H1 (cell line): ENCODE measurements around the gene P2RX2. TPM values are rescaled to one million over a fixed set of nuclear protein-coding genes. Genes with fewer than 3 reads are reported as not detected.

ENCODE experiments used
- CTCF ChIA-PET: fragments of 300-600 bp; sonication (Branson Sonifier 250); formaldehyde crosslinking; loops from one replicate; lab custom pipeline; 2021; ENCODE audit not compliant: partially characterized antibody; lab: Charles Lee
- POLR2A ChIA-PET: fragments of 300-600 bp; sonication (Branson Sonifier 250); formaldehyde crosslinking; loops from one replicate; lab custom pipeline; 2021; ENCODE audit warnings: inconsistent platforms; ENCODE audit not compliant: partially characterized antibody; lab: Charles Lee
- DNase-seq, 2 experiments: peaks; one replicate each; pipeline versions ENCODE4 v3.0.0 to v3.0.0-alpha.2; 2010 to 2022; ENCODE audit warnings: low spot score in 2 of 2, low read depth in 1 of 2, mixed read lengths in 1 of 2
- FAIRE-seq: peaks from 2 replicates; lab custom pipeline; 2011; peaks lifted over from hg19 to GRCh38; lab: Jason Lieb, UNC
- H2AFZ ChIP-seq: 2 replicates; pipeline ENCODE4 v1.8.1; 2012; ENCODE audit warnings: low read length, inconsistent platforms
- H2AK5ac ChIP-seq: 2 replicates; pipeline ENCODE4 v1.6.1; 2013; ENCODE audit warnings: low read depth, low read length
- H2BK120ac ChIP-seq: replicated peaks from 2 replicates; pipeline ENCODE3; 2013; ENCODE audit warnings: low read depth, low read length, inconsistent platforms
- H2BK12ac ChIP-seq: 2 replicates; pipeline ENCODE4 v1.6.1; 2013; ENCODE audit warnings: low read depth, low read length
- H2BK15ac ChIP-seq: 2 replicates; pipeline ENCODE4 v1.6.1; 2013; ENCODE audit warnings: low read length
- H2BK20ac ChIP-seq: 2 replicates; pipeline ENCODE4 v1.6.1; 2013; ENCODE audit warnings: low read length
- H2BK5ac ChIP-seq: 2 replicates; pipeline ENCODE4 v1.6.1; 2013; ENCODE audit warnings: low read depth, low read length
- H3K14ac ChIP-seq: 2 replicates; pipeline ENCODE4 v1.6.1; 2013; ENCODE audit warnings: inconsistent platforms; ENCODE audit not compliant: insufficient read length
- H3K18ac ChIP-seq: 2 replicates; pipeline ENCODE4 v1.6.1; 2013; ENCODE audit warnings: low read length; ENCODE audit errors: extremely low read depth
- H3K23ac ChIP-seq: 2 replicates; pipeline ENCODE4 v1.6.1; 2013; ENCODE audit warnings: inconsistent platforms; ENCODE audit not compliant: insufficient read length
- H3K23me2 ChIP-seq: 2 replicates; pipeline ENCODE4 v1.6.1; 2013; ENCODE audit warnings: low read depth, low read length
- H3K27ac ChIP-seq: 2 replicates; pipeline ENCODE4 v1.6.1; 2011; ENCODE audit warnings: low read depth, low read length, inconsistent platforms
- H3K27me3 ChIP-seq, 4 experiments: replicated peaks in 1 of 4; 1 replicate in 1 of 4; 2 replicates in 3 of 4; pipeline versions ENCODE4 v1.6.1 to v1.8.1; 2011 to 2013; ENCODE audit warnings: low read length in 3 of 4, mild to moderate bottlenecking in 3 of 4, inconsistent platforms in 2 of 4, mixed read lengths in 2 of 4, moderate library complexity in 1 of 4; ENCODE audit not compliant: control insufficient read depth in 3 of 4, insufficient read depth in 3 of 4; ENCODE audit errors: extremely low read depth in 1 of 4
- H3K36me3 ChIP-seq, 4 experiments: 2 replicates each; pipeline versions ENCODE4 v1.6.1 to v1.8.1; 2011 to 2013; ENCODE audit warnings: mild to moderate bottlenecking in 4 of 4, low read length in 3 of 4, moderate library complexity in 2 of 4, control low read depth in 1 of 4, inconsistent platforms in 1 of 4; ENCODE audit not compliant: insufficient read depth in 4 of 4, control insufficient read depth in 2 of 4
- H3K4ac ChIP-seq: replicated peaks from 2 replicates; pipeline ENCODE3; 2013; ENCODE audit warnings: low read length, low read depth, mixed read lengths, inconsistent platforms; ENCODE audit not compliant: insufficient read length
- H3K4me1 ChIP-seq, 4 experiments: replicated peaks in 1 of 4; 1 replicate in 1 of 4; 2 replicates in 3 of 4; pipeline versions ENCODE4 v1.6.1 to v1.8.1; 2011 to 2013; ENCODE audit warnings: low read length in 3 of 4, inconsistent platforms in 2 of 4, mixed read lengths in 1 of 4; ENCODE audit not compliant: insufficient read depth in 4 of 4, control insufficient read depth in 3 of 4
- H3K4me2 ChIP-seq, 2 experiments: 2 replicates each; pipeline versions ENCODE4 v1.6.1 to v1.8.1; 2011 to 2013; ENCODE audit warnings: low read depth in 2 of 2, low read length in 2 of 2, control low read depth in 1 of 2, inconsistent platforms in 1 of 2, mild to moderate bottlenecking in 1 of 2; ENCODE audit not compliant: insufficient read depth in 1 of 2
- H3K4me3 ChIP-seq, 4 experiments: fragments of 200-600, 300-600 bp in 1 of 4; sonication (generic), shearing (Covaris generic), sonication (Bioruptor Twin) in 1 of 4; 2 replicates each; pipeline versions ENCODE4 v1.5.1 to v1.8.1; 2011 to 2016; ENCODE audit warnings: low read length in 4 of 4, low read depth in 3 of 4, control low read depth in 2 of 4, inconsistent platforms in 2 of 4, mild to moderate bottlenecking in 2 of 4, mixed read lengths in 1 of 4, moderate library complexity in 1 of 4; ENCODE audit not compliant: insufficient read depth in 2 of 4; ENCODE audit errors: extremely low read depth in 1 of 4
- H3K56ac ChIP-seq: replicated peaks from 2 replicates; pipeline ENCODE3; 2013; ENCODE audit warnings: low read depth, mild to moderate bottlenecking, mixed read lengths, low read length, inconsistent platforms; ENCODE audit not compliant: insufficient read length
- H3K79me1 ChIP-seq: 2 replicates; pipeline ENCODE4 v1.6.1; 2013; ENCODE audit warnings: low read depth, low read length, control low read depth
- H3K79me2 ChIP-seq, 2 experiments: 2 replicates each; pipeline versions ENCODE4 v1.6.1 to v1.8.1; 2012 to 2013; ENCODE audit warnings: low read length in 2 of 2, mild to moderate bottlenecking in 2 of 2, inconsistent platforms in 1 of 2; ENCODE audit not compliant: insufficient read depth in 2 of 2, control insufficient read depth in 1 of 2
- H3K9ac ChIP-seq, 4 experiments: replicated peaks in 1 of 4; 1 replicate in 1 of 4; 2 replicates in 3 of 4; pipeline versions ENCODE4 v1.6.1 to v1.8.1; 2011 to 2013; ENCODE audit warnings: low read depth in 3 of 4, low read length in 3 of 4, control low read depth in 2 of 4, mild to moderate bottlenecking in 2 of 4, moderate library complexity in 2 of 4, inconsistent platforms in 1 of 4; ENCODE audit errors: extremely low read depth in 1 of 4
- H3K9me3 ChIP-seq, 2 experiments: 2 replicates each; pipeline versions ENCODE4 v1.6.1 to v1.8.1; 2012 to 2013; ENCODE audit warnings: mild to moderate bottlenecking in 2 of 2, moderate library complexity in 2 of 2, control low read depth in 1 of 2, inconsistent platforms in 1 of 2, low read depth in 1 of 2, low read length in 1 of 2, mixed read lengths in 1 of 2; ENCODE audit not compliant: insufficient read depth in 2 of 2
- H4K20me1 ChIP-seq, 2 experiments: replicated peaks in 1 of 2; 2 replicates each; pipeline versions ENCODE3 to v1.8.1; 2011 to 2013; ENCODE audit warnings: inconsistent platforms in 2 of 2, low read length in 2 of 2, mild to moderate bottlenecking in 1 of 2; ENCODE audit not compliant: insufficient read depth in 2 of 2, control insufficient read depth in 1 of 2
- H4K5ac ChIP-seq: 2 replicates; pipeline ENCODE4 v1.6.1; 2013; ENCODE audit warnings: low read length, low read depth, mixed read lengths, inconsistent platforms; ENCODE audit not compliant: insufficient read length
- H4K8ac ChIP-seq: 2 replicates; pipeline ENCODE4 v1.8.0; 2013; ENCODE audit warnings: mild to moderate bottlenecking, moderate library complexity, low read length, inconsistent platforms; ENCODE audit not compliant: insufficient read depth; ENCODE audit errors: extremely low read depth
- H4K91ac ChIP-seq: replicated peaks from 2 replicates; pipeline ENCODE3; 2013; ENCODE audit warnings: low read length, mixed read lengths, inconsistent platforms; ENCODE audit not compliant: insufficient read length
- POLR2A ChIP-seq, 2 experiments: IDR thresholded peaks; 1 replicate in 1 of 2; 2 replicates in 1 of 2; pipeline ENCODE4 v1.6.1; 2011; ENCODE audit warnings: low read depth in 2 of 2, low read length in 2 of 2, mild to moderate bottlenecking in 2 of 2; ENCODE audit errors: control extremely low read depth in 1 of 2
- WGBS, 2 experiments: shearing (Covaris generic) in 1 of 2; methylation state at CpG; one replicate each; pipeline versions ENCODE4 v1.1.6 to v1.1.7; 2013 to 2015; ENCODE audit warnings: low lambda C conversion rate in 2 of 2, mixed read lengths in 2 of 2, inconsistent platforms in 1 of 2, low coverage in 1 of 2, missing lambda C conversion rate in 1 of 2; ENCODE audit not compliant: insufficient replicate concordance in 2 of 2, insufficient coverage in 1 of 2, insufficient read length in 1 of 2; ENCODE audit errors: extremely low coverage in 1 of 2, missing lambda C conversion rate in 1 of 2; 5-methylcytosine and 5-hydroxymethylcytosine counted together
- polyA plus RNA-seq, 7 experiments: library from polyadenylated mRNA; depleted of rRNA in 3 of 7; stranded (reverse) in 5 of 7; unstranded in 2 of 7; fragments of >200 nt in 5 of 7; fragments of 200-250 nt in 2 of 7; gene quantifications; 1 replicate in 5 of 7; 2 replicates in 1 of 7; 4 replicates in 1 of 7; pipeline versions ENCODE4 v1.2.1 to v1.2.3, GENCODE V29; 2011 to 2013; ENCODE audit warnings: missing spikeins in 2 of 7, mixed read lengths in 2 of 7
- total RNA-seq: library from RNA; stranded (reverse); fragmentation: NEBNext Ultra II Directional; extraction: Animal tissue kit (Norgen Biotek cat#: 25700); gene quantifications from 2 replicates; pipeline ENCODE4 v1.2.1, GENCODE V29; 2021
- TF ChIP-seq, protein P1 (sequence below): IDR thresholded peaks from 2 replicates; pipeline ENCODE4 v1.6.1; 2012; ENCODE audit warnings: inconsistent platforms

P2RX2 gene
- total and polyA plus RNA-seq, 2 of the 8 experiments (the other 6 are each of a cell fraction or from before 2014, with no cell fraction given): 0.84 to 2.2 TPM

DNA sequence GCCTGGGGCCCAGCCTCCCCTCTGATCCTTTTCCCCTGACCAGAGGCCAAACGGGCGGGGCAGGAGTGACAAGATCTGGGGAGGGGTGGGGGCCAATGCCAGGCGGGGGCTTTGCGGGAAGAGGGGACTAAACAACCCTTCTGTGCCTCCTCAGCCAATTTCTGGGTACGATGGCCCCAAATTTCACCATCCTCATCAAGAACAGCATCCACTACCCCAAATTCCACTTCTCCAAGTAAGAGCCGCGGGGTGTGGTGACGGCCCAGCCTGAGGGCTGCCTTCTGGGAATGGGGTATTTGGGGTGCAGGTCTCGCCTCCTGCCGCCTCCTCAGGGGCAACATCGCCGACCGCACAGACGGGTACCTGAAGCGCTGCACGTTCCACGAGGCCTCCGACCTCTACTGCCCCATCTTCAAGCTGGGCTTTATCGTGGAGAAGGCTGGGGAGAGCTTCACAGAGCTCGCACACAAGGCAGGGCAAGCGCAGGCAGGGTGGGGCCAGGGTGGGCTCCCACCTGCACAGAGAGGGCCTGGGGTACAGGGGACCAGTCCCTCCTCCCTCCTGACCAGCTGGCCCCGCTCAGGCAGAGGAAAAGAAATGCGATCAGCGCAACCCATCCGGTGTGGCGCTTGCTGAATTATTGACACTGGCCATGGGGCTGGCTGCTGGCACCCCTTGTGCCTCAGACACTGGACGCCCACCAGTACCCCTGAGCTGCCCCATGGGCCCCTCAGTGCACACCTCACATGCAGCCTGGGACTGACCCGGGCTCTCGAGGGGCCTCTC, 1.7 kb downstream of the P2RX2 start:
- H3K27me3 ChIP-seq: peaks cover 28 to 43% (median 36%) of the 10 kb centered on the region in 4 experiments
- 77% methylated on average over 26 of the region's 29 CpGs; no CpG with 5 or more reads in 1 of the 2 experiments for WGBS, 2 experiments
- no peak overlapping the region for H4K5ac ChIP-seq

More for the DNA sequence above, 1.7 kb downstream of the P2RX2 start:
- ChIA-PET CTCF (interaction anchor here (1.2 to 4.6 kb wide), 4 partner anchors 11 to 160 kb away, joined by 3 to 28 read pairs (median 7); no protein-coding TSS in a partner anchor), POLR2A (interaction anchor here (0.7 to 3.4 kb wide), 10 partner anchors 10 to 148 kb away, joined by 3 to 26 read pairs (median 4); partner anchors contain the start of gene LRCOL1)
- no peak for DNase-seq
- H3K36me3 ChIP-seq: peaks cover 7 to 18% (median 13%) of the 10 kb centered on the region in 4 experiments; a peak in 7 of 8 replicates
- no peak overlapping the region for H3K56ac ChIP-seq
- no peaks in the 10 kb centered on the region; the same call in 1 of the 2 replicates for H3K23me2 ChIP-seq
- no peak overlapping the region for H2BK5ac ChIP-seq
- no peak overlapping the region for H3K4me3 ChIP-seq
- no peak overlapping the region for H3K9ac ChIP-seq
- H3K14ac ChIP-seq: no peak overlapping the region
- no peak overlapping the region for H3K4me2 ChIP-seq
- H2BK120ac ChIP-seq: no peak overlapping the region
- TF ChIP-seq, protein P1, sequence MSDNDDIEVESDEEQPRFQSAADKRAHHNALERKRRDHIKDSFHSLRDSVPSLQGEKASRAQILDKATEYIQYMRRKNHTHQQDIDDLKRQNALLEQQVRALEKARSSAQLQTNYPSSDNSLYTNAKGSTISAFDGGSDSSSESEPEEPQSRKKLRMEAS: no peak
- TF ChIP-seq POLR2A (IDR thresholded peaks at IDR 0.05; ENCODE audit: control extremely low read depth in 1 of 2, low read depth in 2 of 2, low read length in 2 of 2): peak; percentile 8 to 18; a peak in 1 of 3 replicates
- no peak overlapping the region for H3K18ac ChIP-seq
- FAIRE-seq: no peak
- no peaks in the 10 kb centered on the region for H3K79me1 ChIP-seq
- H2AK5ac ChIP-seq: no peak overlapping the region
- H2AFZ ChIP-seq: no peak overlapping the region
- no peak overlapping the region for H2BK15ac ChIP-seq
- H3K27ac ChIP-seq: no peak overlapping the region
- no peak overlapping the region for H3K4ac ChIP-seq
- H3K79me2 ChIP-seq: no peaks in the 10 kb centered on the region
- H3K23ac ChIP-seq: no peak overlapping the region
- peaks cover 7 to 14% of the 10 kb centered on the region in 2 experiments for H4K20me1 ChIP-seq
- peaks cover 2 to 18% of the 10 kb centered on the region in 2 experiments; a peak in 3 of 4 replicates for H3K9me3 ChIP-seq
- H4K91ac ChIP-seq: no peak overlapping the region
- H2BK12ac ChIP-seq: no peak overlapping the region
- H2BK20ac ChIP-seq: no peak overlapping the region
- H4K8ac ChIP-seq: no peak overlapping the region; the same call in 1 of the 2 replicates
- H3K4me1 ChIP-seq: peaks cover 0 to 3% (median 0%) of the 10 kb centered on the region in 4 experiments; a peak in 3 of 7 replicates
